Measurements from ENCODE around the gene PTK7. TPM values are rescaled to one million over a fixed set of nuclear protein-coding genes. Genes with fewer than 3 reads are reported as not detected.

Gene PTK7
- total and polyA plus RNA-seq, 2 donors (not counting 1 experiment from before 2014, with no cell fraction given): not detected

- ATAC-seq (ENCODE audit: low read depth) (no peak), DNase-seq (no peak)
- CTCF ChIA-PET: no interaction called here
- no peak overlapping the region for H3K9ac ChIP-seq (ENCODE audit: low read length)
- Mint-ChIP-seq H3K4me1 (peaks cover 12% of the 10 kb centered on the region), H3K27ac (no peak overlapping the region), H3K9me3 (ENCODE audit: insufficient read depth) (no peaks in the 10 kb centered on the region), H3K27me3 (peaks cover 26% of the 10 kb centered on the region), H3K4me3 (peak overlapping the region; percentile 69)
- peaks cover 3 to 13% of the 10 kb centered on the region in 2 experiments for H3K36me3 ChIP-seq (replicated peaks in 1 of 2; ENCODE audit: control extremely low read depth in 1 of 2, control insufficient read depth in 1 of 2, extremely low read depth in 1 of 2, insufficient read depth in 2 of 2, low read length in 1 of 2)
- H3K9me3 ChIP-seq (ENCODE audit: control extremely low read depth in 1 of 3, control insufficient read depth in 2 of 3, insufficient read depth in 1 of 3, low read length in 2 of 3): peaks cover 0 to 4% (median 0%) of the 10 kb centered on the region in 3 donors
- POLR2A ChIA-PET: no interaction called here
- intact Hi-C loops (cut with micrococcal nuclease): no loop called here
- TF ChIP-seq CTCF (IDR thresholded peaks at IDR 0.05) (no peak), EZH2 (IDR thresholded peaks at IDR 0.05; ENCODE audit: borderline replicate concordance, insufficient read depth, low read depth, low read length, poor library complexity, severe bottlenecking) (no peak)
- H3K4me2 ChIP-seq (replicated peaks; ENCODE audit: low read depth, low read length, poor library complexity, severe bottlenecking): no peak overlapping the region
- H4K20me1 ChIP-seq (ENCODE audit: control insufficient read depth, insufficient read depth, low read length, poor library complexity, severe bottlenecking): no peaks in the 10 kb centered on the region
- H2AFZ ChIP-seq (ENCODE audit: insufficient read depth, low read depth, low read length, poor library complexity, severe bottlenecking): no peak overlapping the region
- no peaks in the 10 kb centered on the region for H3K79me2 ChIP-seq (ENCODE audit: control insufficient read depth, insufficient read depth, low read length)
- peaks cover 14 to 15% of the 10 kb centered on the region in 2 donors for H3K4me1 ChIP-seq (ENCODE audit: control insufficient read depth in 2 of 2, insufficient read depth in 2 of 2, low read length in 2 of 2)
- peaks cover 0 to 26% (median 10%) of the 10 kb centered on the region in 4 experiments for H3K27me3 ChIP-seq (replicated peaks in 1 of 4; ENCODE audit: control extremely low read depth in 1 of 4, control insufficient read depth in 3 of 4, insufficient read depth in 4 of 4, low read length in 3 of 4)
- 83% methylated on average over 1 of the region's 6 CpGs for WGBS (ENCODE audit: insufficient coverage)
- H3K4me3 ChIP-seq (ENCODE audit: control extremely low read depth in 1 of 5, extremely low read depth in 1 of 5, insufficient read depth in 1 of 5, low read depth in 2 of 5, low read length in 4 of 5): no peak overlapping the region
- H3K27ac ChIP-seq (ENCODE audit: low read length in 2 of 2): no peak overlapping the region
These were observed 1.1 kb upstream of the PTK7 start for GRCh38 chr6:43074847-43075669.
